K562 (cell line): ENCODE data around the gene IL4R.

ENCODE experiments used
- BDP1 ChIP-seq: IDR thresholded peaks from 3 replicates; pipeline ENCODE4 v1.6.1; 2011; ENCODE audit not compliant: insufficient read length, insufficient read depth
- BRCA1 ChIP-seq, 2 experiments: fragments of 450-650 bp in 1 of 2; sonication (generic) in 1 of 2; formaldehyde crosslinking in 1 of 2; IDR thresholded peaks; 2 replicates each; pipeline versions ENCODE4 v1.5.0 to v1.6.1; 2017 to 2020; ENCODE audit warnings: mild to moderate bottlenecking in 1 of 2, missing genetic modification reagents in 1 of 2
- CREB1 ChIP-seq, 2 experiments: sonication (generic) in 1 of 2; formaldehyde crosslinking in 1 of 2; IDR thresholded peaks; 2 replicates each; pipeline versions ENCODE4 v1.6.1 to v1.8.0; 2012 to 2022; ENCODE audit warnings: inconsistent platforms in 1 of 2, mild to moderate bottlenecking in 1 of 2, missing genetic modification reagents in 1 of 2, moderate library complexity in 1 of 2
- MBD2 ChIP-seq: sonication (generic); IDR thresholded peaks from 2 replicates; pipeline ENCODE4 v1.6.1; 2016; ENCODE audit warnings: low read depth, borderline replicate concordance
- POLR2A ChIP-seq: fragments of 450-650 bp; conservative IDR thresholded peaks from 2 replicates; pipeline ENCODE4 v1.6.1; 2016
- SRF ChIP-seq, 2 experiments: fragments of 250-450, 450-650 bp in 1 of 2; sonication (Bioruptor Pico) in 1 of 2; sonication (generic) in 1 of 2; formaldehyde crosslinking; IDR thresholded peaks; 2 replicates each; pipeline versions ENCODE4 v1.5.0 to v1.5.1; 2020 to 2022; ENCODE audit warnings: mild to moderate bottlenecking in 1 of 2, missing genetic modification reagents in 1 of 2
- TAL1 ChIP-seq: fragments of 450-650 bp; IDR thresholded peaks from 2 replicates; pipeline ENCODE4 v1.6.1; 2016; ENCODE audit warnings: mild to moderate bottlenecking
- YY1 ChIP-seq, 3 experiments: IDR thresholded peaks; 2 replicates each; pipeline ENCODE4 v1.6.1; 2011; ENCODE audit warnings: low read length in 2 of 3, mild to moderate bottlenecking in 2 of 3, moderate library complexity in 2 of 3, borderline replicate concordance in 1 of 3, control low read depth in 1 of 3, low read depth in 1 of 3; ENCODE audit not compliant: insufficient read depth in 3 of 3, insufficient replicate concordance in 2 of 3, control insufficient read depth in 1 of 3, insufficient read length in 1 of 3; ENCODE audit errors: extremely low read depth in 1 of 3
- TF ChIP-seq, protein P1 (sequence below): sonication (generic); formaldehyde crosslinking; IDR thresholded peaks from 2 replicates; pipeline ENCODE4 v1.8.1; 2023; ENCODE audit warnings: missing genetic modification reagents, mild to moderate bottlenecking, borderline replicate concordance
- TF ChIP-seq, protein P2 (sequence below), 3 experiments: IDR thresholded peaks in 2 of 3; conservative IDR thresholded peaks in 1 of 3; 2 replicates each; pipeline ENCODE4 v1.5.1; 2011 to 2012; ENCODE audit warnings: low read length in 3 of 3, mild to moderate bottlenecking in 3 of 3, control low read depth in 2 of 3, improper control_type of control experiment in 1 of 3, inconsistent platforms in 1 of 3, low read depth in 1 of 3, mixed read lengths in 1 of 3, moderate library complexity in 1 of 3; ENCODE audit not compliant: insufficient read depth in 2 of 3

DNA sequence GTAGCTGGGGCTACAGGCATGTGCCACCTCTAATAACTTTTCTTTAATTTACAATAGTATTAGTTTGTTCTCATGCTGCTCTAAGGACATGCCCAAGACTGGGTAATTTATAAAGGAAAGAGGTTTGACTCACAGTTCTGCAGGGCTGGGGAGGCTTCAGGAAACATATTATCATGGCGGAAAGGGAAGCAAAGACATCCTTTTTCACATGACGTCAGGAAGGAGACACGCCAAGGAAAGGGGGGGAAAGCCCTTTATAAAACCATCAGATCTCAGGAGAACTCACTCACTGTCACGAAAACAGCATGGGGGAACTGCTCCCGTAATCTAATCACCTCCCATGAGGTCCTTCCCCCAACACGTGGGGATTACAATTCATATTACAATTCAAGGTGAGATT, 18.3 kb downstream of the IL4R start:
- TF ChIP-seq MBD2 (no peak), POLR2A (no peak), SRF (CRISPR knock-in tag; IDR thresholded peaks at IDR 0.05) (no peak), BDP1 (no peak), TAL1 (no peak), BRCA1 (IDR thresholded peaks at IDR 0.05) (no peak), BRCA1 (CRISPR knock-in tag; IDR thresholded peaks at IDR 0.05) (no peak), CREB1 (IDR thresholded peaks at IDR 0.05) (no peak), CREB1 (CRISPR knock-in tag; IDR thresholded peaks at IDR 0.05) (no peak), YY1 (IDR thresholded peaks at IDR 0.05; ENCODE audit: borderline replicate concordance in 1 of 3, control insufficient read depth in 1 of 3, extremely low read depth in 1 of 3, insufficient read depth in 3 of 3, insufficient read length in 1 of 3, insufficient replicate concordance in 2 of 3, low read depth in 1 of 3, low read length in 2 of 3) (no peak)
- TF ChIP-seq, protein P1, sequence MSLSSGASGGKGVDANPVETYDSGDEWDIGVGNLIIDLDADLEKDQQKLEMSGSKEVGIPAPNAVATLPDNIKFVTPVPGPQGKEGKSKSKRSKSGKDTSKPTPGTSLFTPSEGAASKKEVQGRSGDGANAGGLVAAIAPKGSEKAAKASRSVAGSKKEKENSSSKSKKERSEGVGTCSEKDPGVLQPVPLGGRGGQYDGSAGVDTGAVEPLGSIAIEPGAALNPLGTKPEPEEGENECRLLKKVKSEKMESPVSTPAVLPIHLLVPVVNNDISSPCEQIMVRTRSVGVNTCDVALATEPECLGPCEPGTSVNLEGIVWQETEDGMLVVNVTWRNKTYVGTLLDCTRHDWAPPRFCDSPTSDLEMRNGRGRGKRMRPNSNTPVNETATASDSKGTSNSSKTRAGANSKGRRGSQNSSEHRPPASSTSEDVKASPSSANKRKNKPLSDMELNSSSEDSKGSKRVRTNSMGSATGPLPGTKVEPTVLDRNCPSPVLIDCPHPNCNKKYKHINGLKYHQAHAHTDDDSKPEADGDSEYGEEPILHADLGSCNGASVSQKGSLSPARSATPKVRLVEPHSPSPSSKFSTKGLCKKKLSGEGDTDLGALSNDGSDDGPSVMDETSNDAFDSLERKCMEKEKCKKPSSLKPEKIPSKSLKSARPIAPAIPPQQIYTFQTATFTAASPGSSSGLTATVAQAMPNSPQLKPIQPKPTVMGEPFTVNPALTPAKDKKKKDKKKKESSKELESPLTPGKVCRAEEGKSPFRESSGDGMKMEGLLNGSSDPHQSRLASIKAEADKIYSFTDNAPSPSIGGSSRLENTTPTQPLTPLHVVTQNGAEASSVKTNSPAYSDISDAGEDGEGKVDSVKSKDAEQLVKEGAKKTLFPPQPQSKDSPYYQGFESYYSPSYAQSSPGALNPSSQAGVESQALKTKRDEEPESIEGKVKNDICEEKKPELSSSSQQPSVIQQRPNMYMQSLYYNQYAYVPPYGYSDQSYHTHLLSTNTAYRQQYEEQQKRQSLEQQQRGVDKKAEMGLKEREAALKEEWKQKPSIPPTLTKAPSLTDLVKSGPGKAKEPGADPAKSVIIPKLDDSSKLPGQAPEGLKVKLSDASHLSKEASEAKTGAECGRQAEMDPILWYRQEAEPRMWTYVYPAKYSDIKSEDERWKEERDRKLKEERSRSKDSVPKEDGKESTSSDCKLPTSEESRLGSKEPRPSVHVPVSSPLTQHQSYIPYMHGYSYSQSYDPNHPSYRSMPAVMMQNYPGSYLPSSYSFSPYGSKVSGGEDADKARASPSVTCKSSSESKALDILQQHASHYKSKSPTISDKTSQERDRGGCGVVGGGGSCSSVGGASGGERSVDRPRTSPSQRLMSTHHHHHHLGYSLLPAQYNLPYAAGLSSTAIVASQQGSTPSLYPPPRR (CRISPR knock-in tag) = no peak
- TF ChIP-seq, protein P2, sequence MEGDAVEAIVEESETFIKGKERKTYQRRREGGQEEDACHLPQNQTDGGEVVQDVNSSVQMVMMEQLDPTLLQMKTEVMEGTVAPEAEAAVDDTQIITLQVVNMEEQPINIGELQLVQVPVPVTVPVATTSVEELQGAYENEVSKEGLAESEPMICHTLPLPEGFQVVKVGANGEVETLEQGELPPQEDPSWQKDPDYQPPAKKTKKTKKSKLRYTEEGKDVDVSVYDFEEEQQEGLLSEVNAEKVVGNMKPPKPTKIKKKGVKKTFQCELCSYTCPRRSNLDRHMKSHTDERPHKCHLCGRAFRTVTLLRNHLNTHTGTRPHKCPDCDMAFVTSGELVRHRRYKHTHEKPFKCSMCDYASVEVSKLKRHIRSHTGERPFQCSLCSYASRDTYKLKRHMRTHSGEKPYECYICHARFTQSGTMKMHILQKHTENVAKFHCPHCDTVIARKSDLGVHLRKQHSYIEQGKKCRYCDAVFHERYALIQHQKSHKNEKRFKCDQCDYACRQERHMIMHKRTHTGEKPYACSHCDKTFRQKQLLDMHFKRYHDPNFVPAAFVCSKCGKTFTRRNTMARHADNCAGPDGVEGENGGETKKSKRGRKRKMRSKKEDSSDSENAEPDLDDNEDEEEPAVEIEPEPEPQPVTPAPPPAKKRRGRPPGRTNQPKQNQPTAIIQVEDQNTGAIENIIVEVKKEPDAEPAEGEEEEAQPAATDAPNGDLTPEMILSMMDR (IDR thresholded peaks at IDR 0.05 in 2 of 3, conservative IDR thresholded peaks at IDR 0.05 in 1 of 3; ENCODE audit: insufficient read depth in 2 of 3, low read depth in 1 of 3, low read length in 3 of 3) = no peak
